Neural crest cell (in vitro differentiated cells): ENCODE measurements around the gene SLC9A3. TPM values are rescaled to one million over a fixed set of nuclear protein-coding genes. Genes with fewer than 3 reads are reported as not detected.
"Not testable (repeated sequence)": the region's sequence is repeated elsewhere in the genome, so short reads cannot be mapped to it uniquely, and the experiment has no call there.

ENCODE experiments used
- DNase-seq: peaks from one replicate; pipeline ENCODE4 v3.0.0; 2021; ENCODE audit warnings: low read depth, mixed read lengths, low spot score
- H3K27ac Mint-ChIP-seq: one replicate; pipeline ENCODE4 v1.8.0; 2021; ENCODE audit warnings: mild to moderate bottlenecking, mixed read lengths; ENCODE audit not compliant: unreplicated experiment
- H3K27me3 Mint-ChIP-seq: 2 replicates; pipeline ENCODE4 v1.8.0; 2021; ENCODE audit warnings: low read depth, mild to moderate bottlenecking, mixed read lengths
- H3K36me3 Mint-ChIP-seq: 2 replicates; pipeline ENCODE4 v1.8.0; 2021; ENCODE audit warnings: low read depth, mild to moderate bottlenecking, mixed read lengths
- H3K4me1 Mint-ChIP-seq: 2 replicates; pipeline ENCODE4 v1.8.0; 2021; ENCODE audit warnings: mixed read lengths
- H3K4me3 Mint-ChIP-seq: one replicate; pipeline ENCODE4 v1.8.0; 2021; ENCODE audit warnings: mild to moderate bottlenecking, mixed read lengths
- H3K9me3 Mint-ChIP-seq: 2 replicates; pipeline ENCODE4 v1.8.0; 2021; ENCODE audit warnings: mixed read lengths
- total RNA-seq: library from RNA; stranded (reverse); gene quantifications from 2 replicates; pipeline ENCODE4 v1.2.1, GENCODE V29; 2021
- TF ChIP-seq, protein P1 (sequence below): fragments of 200-600 bp; sonication (generic); conservative IDR thresholded peaks from 2 replicates; pipeline ENCODE4 v1.5.0; 2021; ENCODE audit warnings: antibody characterized with exemption, mild to moderate bottlenecking

The SLC9A3 gene
- total RNA-seq, 1 donor from 2014 or later: 1.5 TPM

DNA sequence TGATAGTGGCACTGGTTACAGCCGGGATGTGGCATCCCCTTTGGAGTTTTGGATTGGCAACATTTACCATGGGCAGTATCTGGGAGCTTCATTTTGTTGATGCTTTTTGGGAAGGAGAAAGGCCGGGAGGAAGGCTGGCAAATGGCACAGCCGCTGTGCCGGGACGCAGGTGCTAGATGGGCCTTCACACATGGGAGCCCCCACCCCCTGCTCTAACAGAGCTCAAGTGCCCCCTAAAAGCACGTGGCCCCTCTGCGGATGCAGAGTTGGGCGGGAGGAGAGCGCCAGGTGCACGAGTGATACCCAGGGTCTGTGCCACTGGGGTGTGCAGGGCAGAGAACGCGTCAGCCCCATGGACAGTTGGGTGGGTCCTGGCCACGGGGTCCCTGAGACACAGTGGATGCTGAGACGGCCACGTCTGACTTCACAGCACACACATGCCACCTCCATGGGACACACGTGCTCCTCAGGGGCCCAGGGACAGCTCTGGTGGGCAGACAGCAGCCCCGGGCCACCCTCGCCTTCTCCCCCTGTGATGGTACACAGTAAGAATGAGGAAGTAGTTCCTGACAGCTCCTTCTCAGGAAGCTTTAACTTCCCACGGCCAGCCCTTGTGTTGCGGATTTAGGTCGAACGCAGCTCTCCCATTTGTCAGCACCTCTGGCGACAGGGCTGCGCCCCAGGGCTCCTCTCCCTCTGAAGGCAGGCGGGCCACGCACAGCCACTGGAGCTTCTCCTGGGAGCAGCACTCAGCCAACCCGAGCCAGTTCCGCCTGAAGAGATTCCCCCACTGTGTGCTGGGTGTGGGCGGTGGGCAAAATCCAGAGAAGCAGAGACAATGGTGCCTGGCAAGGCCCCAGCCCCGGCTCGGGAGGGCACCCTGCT lies 10.8 kb downstream of the SLC9A3 start:
- Mint-ChIP-seq H3K4me3 (no peak overlapping the region), H3K4me1 (no peaks in the 10 kb centered on the region), H3K36me3 (no peaks in the 10 kb centered on the region), H3K9me3 (peaks cover 9% of the 10 kb centered on the region), H3K27ac (no peak overlapping the region), H3K27me3 (peaks cover 47% of the 10 kb centered on the region)
- DNase-seq: no peak
- TF ChIP-seq, protein P1, sequence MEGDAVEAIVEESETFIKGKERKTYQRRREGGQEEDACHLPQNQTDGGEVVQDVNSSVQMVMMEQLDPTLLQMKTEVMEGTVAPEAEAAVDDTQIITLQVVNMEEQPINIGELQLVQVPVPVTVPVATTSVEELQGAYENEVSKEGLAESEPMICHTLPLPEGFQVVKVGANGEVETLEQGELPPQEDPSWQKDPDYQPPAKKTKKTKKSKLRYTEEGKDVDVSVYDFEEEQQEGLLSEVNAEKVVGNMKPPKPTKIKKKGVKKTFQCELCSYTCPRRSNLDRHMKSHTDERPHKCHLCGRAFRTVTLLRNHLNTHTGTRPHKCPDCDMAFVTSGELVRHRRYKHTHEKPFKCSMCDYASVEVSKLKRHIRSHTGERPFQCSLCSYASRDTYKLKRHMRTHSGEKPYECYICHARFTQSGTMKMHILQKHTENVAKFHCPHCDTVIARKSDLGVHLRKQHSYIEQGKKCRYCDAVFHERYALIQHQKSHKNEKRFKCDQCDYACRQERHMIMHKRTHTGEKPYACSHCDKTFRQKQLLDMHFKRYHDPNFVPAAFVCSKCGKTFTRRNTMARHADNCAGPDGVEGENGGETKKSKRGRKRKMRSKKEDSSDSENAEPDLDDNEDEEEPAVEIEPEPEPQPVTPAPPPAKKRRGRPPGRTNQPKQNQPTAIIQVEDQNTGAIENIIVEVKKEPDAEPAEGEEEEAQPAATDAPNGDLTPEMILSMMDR: no peak

DNA sequence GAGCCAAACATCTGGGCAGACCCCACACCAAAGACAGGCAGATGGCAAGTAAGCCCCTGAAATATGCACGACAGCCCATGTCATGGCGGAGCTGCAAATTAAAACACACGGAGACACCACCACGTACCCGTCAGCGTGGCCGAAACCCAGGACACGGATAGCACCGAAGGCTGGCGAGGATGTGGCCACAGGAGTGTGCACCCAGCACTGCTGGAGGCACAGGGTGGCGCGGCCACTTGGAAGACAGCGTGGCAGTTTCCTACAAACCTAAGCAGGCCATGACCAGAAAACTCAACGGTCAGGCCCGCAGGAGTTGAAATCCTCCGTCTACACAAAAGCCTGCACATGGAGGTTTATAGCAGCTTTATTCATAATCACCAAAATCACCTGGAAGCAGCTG lies 12.8 kb downstream of the SLC9A3 start:
- Mint-ChIP-seq H3K27ac (no peak overlapping the region), H3K27me3 (peaks cover 31% of the 10 kb centered on the region), H3K4me3 (no peak overlapping the region), H3K36me3 (no peaks in the 10 kb centered on the region), H3K9me3 (no peaks in the 10 kb centered on the region), H3K4me1 (no peaks in the 10 kb centered on the region)
- TF ChIP-seq, protein P1: no peak
- no peak for DNase-seq

DNA sequence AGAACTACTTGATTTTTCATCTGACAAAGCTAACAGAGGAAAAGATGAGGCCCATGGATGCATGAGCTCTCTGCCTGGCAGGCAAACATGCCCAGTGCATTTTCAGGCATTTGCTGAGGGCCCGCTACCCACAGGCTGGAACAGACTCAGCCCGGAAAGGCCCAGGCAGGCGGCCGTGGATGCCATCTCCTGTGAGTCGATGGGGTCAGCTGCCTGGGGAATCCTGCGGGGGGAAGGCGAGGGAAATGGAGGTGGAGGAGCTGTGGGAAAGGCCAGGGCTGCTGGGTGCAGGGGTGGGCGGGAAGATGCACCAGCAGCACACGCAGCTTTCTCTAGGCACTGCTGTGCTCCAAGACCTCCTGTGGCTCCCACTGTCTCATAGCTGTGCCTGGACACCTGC lies 13.7 kb downstream of the SLC9A3 start:
- Mint-ChIP-seq H3K27ac (no peak overlapping the region), H3K4me3 (no peak overlapping the region), H3K9me3 (no peaks in the 10 kb centered on the region), H3K27me3 (peaks cover 25% of the 10 kb centered on the region), H3K36me3 (no peaks in the 10 kb centered on the region), H3K4me1 (no peaks in the 10 kb centered on the region)
- TF ChIP-seq, protein P1: no peak
- no peak for DNase-seq

DNA sequence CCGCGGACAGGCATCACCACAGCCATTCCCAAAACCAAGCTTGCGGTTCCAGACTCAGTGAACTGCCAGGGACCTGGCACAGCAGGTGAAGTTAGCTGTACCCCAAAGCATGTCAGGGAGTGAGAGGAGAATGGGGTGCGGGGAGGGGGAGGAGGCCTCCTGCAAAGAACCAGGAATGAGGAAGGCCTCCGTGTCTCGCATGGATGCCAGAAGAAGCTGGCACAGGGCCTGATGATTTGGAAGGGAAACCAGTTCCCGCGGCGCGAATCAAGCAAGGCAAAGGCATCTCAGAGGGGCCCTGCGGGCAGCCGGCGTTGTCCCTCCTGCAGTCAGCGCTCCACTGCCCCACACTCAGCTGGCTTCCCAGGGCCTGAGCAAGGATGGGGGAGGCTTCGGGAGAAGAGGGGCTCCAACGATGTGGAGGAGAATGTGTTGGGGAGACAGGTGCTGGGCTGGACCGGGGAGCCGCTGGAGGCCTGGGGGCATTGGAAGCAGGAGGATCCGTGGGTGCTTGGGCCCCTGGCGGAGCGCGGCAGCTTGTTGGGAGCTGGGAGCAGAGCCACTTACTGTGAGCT lies 14.6 kb downstream of the SLC9A3 start:
- Mint-ChIP-seq H3K9me3 (no peaks in the 10 kb centered on the region), H3K27me3 (peaks cover 21% of the 10 kb centered on the region)
- TF ChIP-seq, protein P1: no peak

DNA sequence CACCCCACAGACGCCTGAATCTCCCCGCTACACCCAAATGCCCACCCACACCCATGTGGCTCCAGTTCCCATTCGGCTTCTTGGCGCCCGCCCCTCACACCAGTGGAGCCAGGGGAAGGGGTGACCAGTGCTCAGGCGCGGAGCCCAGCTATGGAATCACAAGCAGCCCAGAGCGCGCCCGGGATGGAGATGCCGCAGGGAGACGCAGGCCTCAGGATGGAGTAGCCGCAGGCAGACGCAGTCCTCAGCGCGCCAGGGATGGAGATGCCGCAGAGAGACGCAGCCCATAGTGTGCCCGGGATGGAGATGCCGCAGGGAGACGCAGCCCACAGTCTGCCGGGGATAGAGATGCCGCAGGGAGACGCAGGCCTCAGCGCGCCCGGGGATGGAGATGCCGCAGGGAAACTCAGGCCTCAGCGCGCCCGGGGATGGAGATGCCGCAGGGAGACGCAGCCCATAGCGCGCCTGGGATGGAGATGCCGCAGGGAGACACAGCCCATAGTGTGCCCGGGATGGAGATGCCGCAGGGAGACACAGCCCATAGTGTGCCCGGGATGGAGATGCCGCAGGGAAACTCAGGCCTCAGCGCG lies 16.2 kb downstream of the SLC9A3 start:
- DNase-seq, H3K27ac Mint-ChIP-seq, H3K4me3 Mint-ChIP-seq, H3K36me3 Mint-ChIP-seq, H3K9me3 Mint-ChIP-seq, H3K4me1 Mint-ChIP-seq: not testable (repeated sequence)
- H3K27me3 Mint-ChIP-seq: peaks cover 16% of the 10 kb centered on the region

More for the DNA sequence above, 14.6 kb downstream of the SLC9A3 start:
- Mint-ChIP-seq H3K4me1 (no peaks in the 10 kb centered on the region), H3K36me3 (no peaks in the 10 kb centered on the region), H3K4me3 (no peak overlapping the region), H3K27ac (no peak overlapping the region)
- DNase-seq: no peak
